Measurements from ENCODE around the gene SLC41A1. TPM values are rescaled to one million over a fixed set of nuclear protein-coding genes. Genes with fewer than 3 reads are reported as not detected.
A peak's percentile ranks its signal among the peaks of the same experiment; 100 is the strongest.

The SLC41A1 gene
- total RNA-seq, 1 donor from 2014 or later, result 29.5 TPM

GRCh38 chr1:205756552-205756951 lies 56.4 kb downstream of the SLC41A1 start:
- no peak overlapping the region for H3K4me3 Mint-ChIP-seq (ENCODE audit: unreplicated experiment)
- no peaks in the 10 kb centered on the region for H3K9me3 Mint-ChIP-seq (ENCODE audit: unreplicated experiment)
- H3K27ac Mint-ChIP-seq (ENCODE audit: unreplicated experiment), result no peak overlapping the region
- no peaks in the 10 kb centered on the region for H3K4me1 Mint-ChIP-seq (ENCODE audit: unreplicated experiment)
- H3K36me3 Mint-ChIP-seq (ENCODE audit: unreplicated experiment), result no peaks in the 10 kb centered on the region
- DNase-seq (ENCODE audit: extremely low spot score, unreplicated experiment), result no peak
- peaks cover 25% of the 10 kb centered on the region for H3K27me3 Mint-ChIP-seq (ENCODE audit: unreplicated experiment)
- no peak for TF ChIP-seq CTCF (IDR thresholded peaks at IDR 0.05)

GRCh38 chr1:205754857-205755256 lies 58.1 kb downstream of the SLC41A1 start:
- Mint-ChIP-seq H3K27ac (ENCODE audit: unreplicated experiment) (no peak overlapping the region), H3K4me1 (ENCODE audit: unreplicated experiment) (no peaks in the 10 kb centered on the region), H3K36me3 (ENCODE audit: unreplicated experiment) (no peaks in the 10 kb centered on the region), H3K27me3 (ENCODE audit: unreplicated experiment) (peaks cover 25% of the 10 kb centered on the region), H3K4me3 (ENCODE audit: unreplicated experiment) (no peak overlapping the region), H3K9me3 (ENCODE audit: unreplicated experiment) (no peaks in the 10 kb centered on the region)
- DNase-seq (ENCODE audit: extremely low spot score, unreplicated experiment), result no peak
- TF ChIP-seq CTCF (IDR thresholded peaks at IDR 0.05), result no peak

- no peak for TF ChIP-seq CTCF (IDR thresholded peaks at IDR 0.05)
- H3K4me1 Mint-ChIP-seq (ENCODE audit: unreplicated experiment), result peaks cover 19% of the 10 kb centered on the region
- H3K36me3 Mint-ChIP-seq (ENCODE audit: unreplicated experiment), result no peaks in the 10 kb centered on the region
- peaks cover 23% of the 10 kb centered on the region for H3K27me3 Mint-ChIP-seq (ENCODE audit: unreplicated experiment)
- peak overlapping the region; percentile 97 for H3K27ac Mint-ChIP-seq (ENCODE audit: unreplicated experiment)
- DNase-seq (ENCODE audit: extremely low spot score, unreplicated experiment), result no peak
- no peaks in the 10 kb centered on the region for H3K9me3 Mint-ChIP-seq (ENCODE audit: unreplicated experiment)
- peak overlapping the region; percentile 87 for H3K4me3 Mint-ChIP-seq (ENCODE audit: unreplicated experiment)
Observed at GRCh38 chr1:205751036-205751651, 61.9 kb downstream of the SLC41A1 start.

- Mint-ChIP-seq H3K4me3 (ENCODE audit: unreplicated experiment) (peak within 1 kb of the TSS; percentile 88), H3K27ac (ENCODE audit: unreplicated experiment) (peak within 1 kb of the TSS; percentile 97), H3K27me3 (ENCODE audit: unreplicated experiment) (peaks cover 15% of the 10 kb centered on the region), H3K4me1 (ENCODE audit: unreplicated experiment) (peaks cover 23% of the 10 kb centered on the region), H3K9me3 (ENCODE audit: unreplicated experiment) (no peaks in the 10 kb centered on the region), H3K36me3 (ENCODE audit: unreplicated experiment) (no peaks in the 10 kb centered on the region)
- DNase-seq (ENCODE audit: extremely low spot score, unreplicated experiment), result peak; percentile 98
- peak; percentile 39 for TF ChIP-seq CTCF (IDR thresholded peaks at IDR 0.05)
Observed at GRCh38 chr1:205750138-205751035, 62.6 kb downstream of the SLC41A1 start, which contains the start of gene NUCKS1. Gene NUCKS1, minus strand, starts transcription at chr1:205750182. Its CDS starts 209 bp downstream, at chr1:205749973.

Data from osteocyte (in vitro differentiated cells).